GM20000 (cell line): ENCODE measurements around the gene HOXA7.

Experiments used
- DNase-seq: peaks from one replicate; pipeline ENCODE4 v3.0.0; 2012; ENCODE audit warnings: low spot score
- CTCF ChIP-seq: IDR thresholded peaks from 2 replicates; pipeline ENCODE4 v1.5.1; 2012; ENCODE audit warnings: mild to moderate bottlenecking, control low read depth; ENCODE audit errors: extremely low read depth, missing control alignments

The HOXA7 gene

GRCh38 chr7:27146491-27147198, 9.8 kb downstream of the HOXA7 start:
- TF ChIP-seq CTCF = no peak
- no peak for DNase-seq

- TF ChIP-seq CTCF = no peak
- DNase-seq = no peak
These were observed 10.5 kb downstream of the HOXA7 start for GRCh38 chr7:27145914-27146412.

GRCh38 chr7:27145165-27145913, 11.1 kb downstream of the HOXA7 start:
- no peak for DNase-seq
- TF ChIP-seq CTCF = no peak

GRCh38 chr7:27144781-27145164, 11.7 kb downstream of the HOXA7 start:
- no peak for DNase-seq
- TF ChIP-seq CTCF = no peak

GRCh38 chr7:27143950-27144780, 12.3 kb downstream of the HOXA7 start:
- DNase-seq = no peak
- TF ChIP-seq CTCF = no peak

GRCh38 chr7:27143023-27143949, 13.2 kb downstream of the HOXA7 start, which contains the start of gene HOXA5:
TSS of gene HOXA5 (minus strand) at chr7:27143681. CDS start at chr7:27143607, 74 bp downstream.
- TF ChIP-seq CTCF = no peak
- no peak for DNase-seq
